Measurements from ENCODE around the gene SLC25A53. TPM values are rescaled to one million over a fixed set of nuclear protein-coding genes. Genes with fewer than 3 reads are reported as not detected.

Gene SLC25A53
- total and polyA plus RNA-seq, 2 of the 13 experiments (the other 11 are each of a cell fraction or from before 2014, with no cell fraction given) = 3.4 to 4.5 TPM

GRCh38 chrX:104165894-104166734, 9.3 kb upstream of the SLC25A53 start, which contains the start of gene FAM199X (continued):
- TF ChIP-seq KLF12 (CRISPR knock-in tag; IDR thresholded peaks at IDR 0.05; ENCODE audit: borderline replicate concordance) (0 out of 2 replicates have a peak, but pooled peaks have one; percentile 36), ZNF234 (CRISPR knock-in tag; conservative IDR thresholded peaks at IDR 0.05) (no peak), ZNF224 (CRISPR knock-in tag; IDR thresholded peaks at IDR 0.05) (no peak), GLMP (CRISPR knock-in tag; IDR thresholded peaks at IDR 0.05; ENCODE audit: borderline replicate concordance) (no peak), CHD2 (IDR thresholded peaks at IDR 0.05; ENCODE audit: low read depth, low read length) (no peak), CTCF (CRISPR knock-in tag; IDR thresholded peaks at IDR 0.05) (peak; percentile 78), ZNF335 (CRISPR knock-in tag; IDR thresholded peaks at IDR 0.05) (no peak), MTF2 (CRISPR knock-in tag; IDR thresholded peaks at IDR 0.05; ENCODE audit: borderline replicate concordance) (no peak), ZNF782 (CRISPR knock-in tag; IDR thresholded peaks at IDR 0.05; ENCODE audit: borderline replicate concordance) (no peak), TCF7 (IDR thresholded peaks at IDR 0.05; ENCODE audit: low read depth) (no peak), MED1 (CRISPR knock-in tag; IDR thresholded peaks at IDR 0.05) (peak; percentile 59; the same call in 1 of the 2 replicates), ZSCAN21 (CRISPR knock-in tag; IDR thresholded peaks at IDR 0.05; ENCODE audit: borderline replicate concordance) (no peak), KAT7 (CRISPR knock-in tag; IDR thresholded peaks at IDR 0.05; ENCODE audit: borderline replicate concordance) (peak; percentile 56; the same call in 1 of the 2 replicates), ZNF720 (CRISPR knock-in tag; IDR thresholded peaks at IDR 0.05) (no peak), DZIP1 (CRISPR knock-in tag; IDR thresholded peaks at IDR 0.05) (no peak), DPF2 (CRISPR knock-in tag; IDR thresholded peaks at IDR 0.05; ENCODE audit: borderline replicate concordance, low read depth) (no peak), ZNF879 (CRISPR knock-in tag; IDR thresholded peaks at IDR 0.05) (no peak), ZSCAN9 (CRISPR knock-in tag; IDR thresholded peaks at IDR 0.05; ENCODE audit: borderline replicate concordance) (no peak), NONO (IDR thresholded peaks at IDR 0.05) (no peak), NONO (CRISPR knock-in tag; conservative IDR thresholded peaks at IDR 0.05) (0 out of 2 replicates have a peak, but pooled peaks have one; percentile 23), TBX3 (IDR thresholded peaks at IDR 0.05; ENCODE audit: borderline replicate concordance) (no peak), SRSF9 (IDR thresholded peaks at IDR 0.05; ENCODE audit: borderline replicate concordance, insufficient read depth, low read depth, low read length, poor library complexity, severe bottlenecking) (no peak), ZNF367 (CRISPR knock-in tag; IDR thresholded peaks at IDR 0.05; ENCODE audit: borderline replicate concordance) (no peak), ISL2 (CRISPR knock-in tag; IDR thresholded peaks at IDR 0.05) (0 out of 2 replicates have a peak, but pooled peaks have one; percentile 57), ZMYM4 (CRISPR knock-in tag; IDR thresholded peaks at IDR 0.05) (peak; percentile 92)
